ENCODE data around the gene PTHLH. TPM values are rescaled to one million over a fixed set of nuclear protein-coding genes. Genes with fewer than 3 reads are reported as not detected.

PTHLH gene
- polyA plus RNA-seq, 1 of the 3 experiments (the other 2 are of a cell fraction): 29.0 TPM

- Histone ChIP-seq H3K4me3 (ENCODE audit: low read depth in 2 of 2, low read length in 1 of 2) (no peak overlapping the region), H3K9me2 (no peaks in the 10 kb centered on the region), H3K36me3 (replicated peaks in 1 of 2; ENCODE audit: control insufficient read depth in 1 of 2, insufficient read depth in 2 of 2, low read length in 1 of 2) (peaks cover 0 to 44% of the 10 kb centered on the region in 2 experiments), H4K20me1 (ENCODE audit: insufficient read depth) (no peaks in the 10 kb centered on the region), H2AFZ (ENCODE audit: low read depth) (no peak overlapping the region), H3K27ac (ENCODE audit: low read depth in 2 of 2, low read length in 1 of 2) (no peak overlapping the region), H3K79me2 (ENCODE audit: insufficient read depth) (peaks cover 2% of the 10 kb centered on the region), H3F3A (replicated peaks; ENCODE audit: insufficient read depth) (peaks cover 3% of the 10 kb centered on the region), H3K4me2 (no peak overlapping the region), H3K27me3 (ENCODE audit: insufficient read depth) (no peaks in the 10 kb centered on the region), H3K9me3 (no peaks in the 10 kb centered on the region), H3K9ac (no peak overlapping the region), H3K4me1 (ENCODE audit: control insufficient read depth in 1 of 2, insufficient read depth in 2 of 2, low read depth in 1 of 2, low read length in 1 of 2) (no peaks in the 10 kb centered on the region; a peak in 1 of 4 replicates)
- POLR2A ChIA-PET: no interaction called here
- CTCF ChIA-PET: interaction anchor here (1.0 to 1.2 kb wide), 2 partner anchors 17 to 1360 kb away, joined by 3 to 6 read pairs; no protein-coding TSS in a partner anchor
- 74% methylated on average over 3 of the region's 3 CpGs for WGBS (ENCODE audit: low lambda C conversion rate)
- DNase-seq: no peak
- TF ChIP-seq JUND (IDR thresholded peaks at IDR 0.05): no peak
- no peak for TF ChIP-seq EP300 (IDR thresholded peaks at IDR 0.05; ENCODE audit: borderline replicate concordance in 1 of 2, low read depth in 1 of 2, low read length in 1 of 2)
- no peak for TF ChIP-seq MAX (IDR thresholded peaks at IDR 0.05; ENCODE audit: low read depth)
- TF ChIP-seq YY1 (IDR thresholded peaks at IDR 0.05; ENCODE audit: low read depth): no peak
- TF ChIP-seq GATA2 (CRISPR knock-in tag; IDR thresholded peaks at IDR 0.05): no peak
- TF ChIP-seq USF1 (IDR thresholded peaks at IDR 0.05; ENCODE audit: borderline replicate concordance, low read depth): no peak
Observed at GRCh38 chr12:27957366-27957765, 15.2 kb downstream of the PTHLH start.

GRCh38 chr12:27953817-27954216, 18.7 kb downstream of the PTHLH start:
- ChIA-PET CTCF (interaction anchor here (1.1 to 2.1 kb wide), 2 partner anchors 9 to 13 kb away, joined by 5 to 9 read pairs; no protein-coding TSS in a partner anchor), POLR2A (no interaction called here)
- 92% methylated on average over 3 of the region's 3 CpGs for WGBS (ENCODE audit: low lambda C conversion rate)
- H3F3A ChIP-seq (replicated peaks; ENCODE audit: insufficient read depth): peaks cover 3% of the 10 kb centered on the region
- H3K27ac ChIP-seq (ENCODE audit: low read depth in 2 of 2, low read length in 1 of 2): no peak overlapping the region
- no peaks in the 10 kb centered on the region for H3K9me3 ChIP-seq
- H3K4me1 ChIP-seq (ENCODE audit: control insufficient read depth in 1 of 2, insufficient read depth in 2 of 2, low read depth in 1 of 2, low read length in 1 of 2): no peaks in the 10 kb centered on the region; a peak in 1 of 4 replicates
- H3K27me3 ChIP-seq (ENCODE audit: insufficient read depth): no peaks in the 10 kb centered on the region
- no peak for DNase-seq
- H2AFZ ChIP-seq (ENCODE audit: low read depth): no peak overlapping the region
- no peaks in the 10 kb centered on the region for H3K79me2 ChIP-seq (ENCODE audit: insufficient read depth)
- H3K4me2 ChIP-seq: no peak overlapping the region
- no peaks in the 10 kb centered on the region for H3K9me2 ChIP-seq
- no peaks in the 10 kb centered on the region for H4K20me1 ChIP-seq (ENCODE audit: insufficient read depth)
- no peak overlapping the region for H3K9ac ChIP-seq
- no peak overlapping the region for H3K4me3 ChIP-seq (ENCODE audit: low read depth in 2 of 2, low read length in 1 of 2)
- peaks cover 0 to 15% of the 10 kb centered on the region in 2 experiments for H3K36me3 ChIP-seq (replicated peaks in 1 of 2; ENCODE audit: control insufficient read depth in 1 of 2, insufficient read depth in 2 of 2, low read length in 1 of 2)
- TF ChIP-seq USF1 (IDR thresholded peaks at IDR 0.05; ENCODE audit: borderline replicate concordance, low read depth): no peak
- no peak for TF ChIP-seq MAX (IDR thresholded peaks at IDR 0.05; ENCODE audit: low read depth)
- TF ChIP-seq GABPA (IDR thresholded peaks at IDR 0.05; ENCODE audit: low read depth): no peak
- no peak for TF ChIP-seq ZBTB33 (IDR thresholded peaks at IDR 0.05; ENCODE audit: borderline replicate concordance, low read depth)
- no peak for TF ChIP-seq PBX3 (IDR thresholded peaks at IDR 0.05)
- no peak for TF ChIP-seq FOSL2 (IDR thresholded peaks at IDR 0.05; ENCODE audit: borderline replicate concordance, low read depth)
- no peak for TF ChIP-seq MEF2A (IDR thresholded peaks at IDR 0.05; ENCODE audit: borderline replicate concordance, low read depth)
- no peak for TF ChIP-seq JUND (IDR thresholded peaks at IDR 0.05)
- no peak for TF ChIP-seq CHD2 (IDR thresholded peaks at IDR 0.05; ENCODE audit: low read length, partially characterized antibody)
- no peak for TF ChIP-seq POLR2AphosphoS5 (IDR thresholded peaks at IDR 0.05; ENCODE audit: low read depth, low read length)
- TF ChIP-seq SMC3 (IDR thresholded peaks at IDR 0.05; ENCODE audit: low read depth, low read length): no peak
- TF ChIP-seq TEAD4 (IDR thresholded peaks at IDR 0.05; ENCODE audit: borderline replicate concordance, insufficient read depth): no peak
- no peak for TF ChIP-seq FOXJ3 (CRISPR knock-in tag; IDR thresholded peaks at IDR 0.05)
- no peak for TF ChIP-seq RAD21 (IDR thresholded peaks at IDR 0.05; ENCODE audit: low read length)
- no peak for TF ChIP-seq REST (IDR thresholded peaks at IDR 0.05; ENCODE audit: low read depth, low read length)
- TF ChIP-seq FOXM1 (IDR thresholded peaks at IDR 0.05; ENCODE audit: low read depth): no peak

Data from SK-N-SH (cell line).